Measurements from ENCODE around the gene ABO. TPM values are rescaled to one million over a fixed set of nuclear protein-coding genes. Genes with fewer than 3 reads are reported as not detected.

ABO gene
- total RNA-seq, 1 donor from 2014 or later = 2.5 TPM

- DNase-seq (ENCODE audit: low read depth) = no peak
- no peak for TF ChIP-seq CTCF (conservative IDR thresholded peaks at IDR 0.05; ENCODE audit: low read depth, low read length)
- H3K4me3 ChIP-seq (ENCODE audit: low read depth, low read length) = no peak overlapping the region
Observed at GRCh38 chr9:133315997-133316396, 41.0 kb upstream of the ABO start.

GRCh38 chr9:133309608-133310007 is 34.6 kb upstream of the ABO start:
- no peak for TF ChIP-seq CTCF (conservative IDR thresholded peaks at IDR 0.05; ENCODE audit: low read depth, low read length)
- DNase-seq (ENCODE audit: low read depth) = no peak

GRCh38 chr9:133307301-133307700 is 32.3 kb upstream of the ABO start:
- no peak for DNase-seq (ENCODE audit: low read depth)
- no peak for TF ChIP-seq CTCF (conservative IDR thresholded peaks at IDR 0.05; ENCODE audit: low read depth, low read length)
- H3K4me3 ChIP-seq (ENCODE audit: low read depth, low read length) = no peak overlapping the region

More at GRCh38 chr9:133309608-133310007, 34.6 kb upstream of the ABO start:
- H3K4me3 ChIP-seq (ENCODE audit: low read depth, low read length) = no peak overlapping the region

- no peak overlapping the region for H3K4me3 ChIP-seq (ENCODE audit: low read depth, low read length)
Observed at GRCh38 chr9:133306242-133307204, 31.5 kb upstream of the ABO start.

GRCh38 chr9:133305731-133306130 is 30.7 kb upstream of the ABO start:
- DNase-seq (ENCODE audit: low read depth) = no peak
- no peak overlapping the region for H3K4me3 ChIP-seq (ENCODE audit: low read depth, low read length)
- TF ChIP-seq CTCF (conservative IDR thresholded peaks at IDR 0.05; ENCODE audit: low read depth, low read length) = no peak

More at GRCh38 chr9:133306242-133307204, 31.5 kb upstream of the ABO start:
- no peak for TF ChIP-seq CTCF (conservative IDR thresholded peaks at IDR 0.05; ENCODE audit: low read depth, low read length)
- no peak for DNase-seq (ENCODE audit: low read depth)

GRCh38 chr9:133304477-133305377 is 29.7 kb upstream of the ABO start:
- TF ChIP-seq CTCF (conservative IDR thresholded peaks at IDR 0.05; ENCODE audit: low read depth, low read length) = no peak
- DNase-seq (ENCODE audit: low read depth) = no peak

More at GRCh38 chr9:133304477-133305377, 29.7 kb upstream of the ABO start:
- H3K4me3 ChIP-seq (ENCODE audit: low read depth, low read length) = no peak overlapping the region

Data from epithelial cell of proximal tubule (primary cell).